Mesenchymal stem cell (in vitro differentiated cells and primary cell): ENCODE data around the gene MLXIP.

Experiments
- DNase-seq: peaks from one replicate; pipeline ENCODE4 v3.0.0-alpha.2; 2013
- H2AFZ ChIP-seq: one replicate; pipeline ENCODE4 v1.6.1; 2013; ENCODE audit warnings: low read depth, mild to moderate bottlenecking, control low read depth, inconsistent platforms, low read length, moderate library complexity
- H2AK5ac ChIP-seq: 2 replicates; pipeline ENCODE4 v1.6.1; 2013; ENCODE audit warnings: low read length, moderate library complexity, mild to moderate bottlenecking, inconsistent platforms; ENCODE audit not compliant: severe bottlenecking
- H2BK120ac ChIP-seq: one replicate; pipeline ENCODE4 v1.6.1; 2013; ENCODE audit warnings: low read depth, mild to moderate bottlenecking, inconsistent platforms, low read length, moderate library complexity
- H2BK12ac ChIP-seq, 2 experiments: one replicate each; pipeline ENCODE4 v1.6.1; 2013; ENCODE audit warnings: inconsistent platforms in 2 of 2, low read length in 2 of 2, mild to moderate bottlenecking in 2 of 2, moderate library complexity in 2 of 2, control low read depth in 1 of 2
- H2BK15ac ChIP-seq: one replicate; pipeline ENCODE4 v1.6.1; 2013; ENCODE audit warnings: mild to moderate bottlenecking, low read depth, inconsistent platforms; ENCODE audit not compliant: poor library complexity, severe bottlenecking
- H2BK5ac ChIP-seq: 2 replicates; pipeline ENCODE4 v1.6.1; 2013; ENCODE audit warnings: low read depth, mild to moderate bottlenecking, low read length, control low read depth, inconsistent platforms; ENCODE audit not compliant: poor library complexity, severe bottlenecking
- H3K14ac ChIP-seq, 2 experiments: one replicate each; pipeline ENCODE4 v1.6.1; 2013; ENCODE audit warnings: inconsistent platforms in 2 of 2, low read length in 2 of 2, control low read depth in 1 of 2, mild to moderate bottlenecking in 1 of 2, moderate library complexity in 1 of 2
- H3K18ac ChIP-seq, 2 experiments: one replicate each; pipeline ENCODE4 v1.6.1; 2013; ENCODE audit warnings: inconsistent platforms in 2 of 2, low read length in 2 of 2, control low read depth in 1 of 2, low read depth in 1 of 2, mild to moderate bottlenecking in 1 of 2
- H3K23ac ChIP-seq, 2 experiments: one replicate each; pipeline ENCODE4 v1.6.1; 2013; ENCODE audit warnings: inconsistent platforms in 2 of 2, low read length in 2 of 2, mild to moderate bottlenecking in 2 of 2, moderate library complexity in 2 of 2, control low read depth in 1 of 2
- H3K27ac ChIP-seq: 2 replicates; pipeline ENCODE4 v1.5.1; 2013; ENCODE audit warnings: mild to moderate bottlenecking, moderate library complexity, low read length, control low read depth, inconsistent platforms; ENCODE audit not compliant: poor library complexity, severe bottlenecking
- H3K27me3 ChIP-seq, 2 experiments: 2 replicates each; pipeline versions ENCODE4 v1.6.1 to v1.7.0; 2013; ENCODE audit warnings: low read length in 2 of 2, mild to moderate bottlenecking in 2 of 2, moderate library complexity in 2 of 2, control low read depth in 1 of 2, inconsistent platforms in 1 of 2; ENCODE audit not compliant: control insufficient read depth in 1 of 2, insufficient read depth in 1 of 2
- H3K36me3 ChIP-seq, 2 experiments: 2 replicates each; pipeline versions ENCODE4 v1.6.1 to v1.7.0; 2013; ENCODE audit warnings: low read length in 2 of 2, control low read depth in 1 of 2, inconsistent platforms in 1 of 2, low read depth in 1 of 2, mild to moderate bottlenecking in 1 of 2; ENCODE audit not compliant: insufficient read depth in 2 of 2, control insufficient read depth in 1 of 2
- H3K4ac ChIP-seq, 2 experiments: one replicate each; pipeline ENCODE4 v1.6.1; 2013; ENCODE audit warnings: inconsistent platforms in 2 of 2, low read length in 2 of 2, mild to moderate bottlenecking in 2 of 2, moderate library complexity in 2 of 2, control low read depth in 1 of 2, low read depth in 1 of 2
- H3K4me1 ChIP-seq: 2 replicates; pipeline ENCODE4 v1.6.1; 2013; ENCODE audit warnings: low read depth, low read length, control low read depth; ENCODE audit not compliant: control insufficient read depth, insufficient read depth
- H3K4me2 ChIP-seq: 2 replicates; pipeline ENCODE4 v1.6.1; 2013; ENCODE audit warnings: low read length, mild to moderate bottlenecking, inconsistent platforms; ENCODE audit not compliant: poor library complexity, severe bottlenecking
- H3K4me3 ChIP-seq, 2 experiments: 2 replicates each; pipeline versions ENCODE4 v1.5.1 to v1.7.0; 2013; ENCODE audit warnings: low read length in 2 of 2, mild to moderate bottlenecking in 2 of 2, control low read depth in 1 of 2, low read depth in 1 of 2; ENCODE audit not compliant: insufficient read depth in 1 of 2
- H3K79me1 ChIP-seq: replicated peaks from 2 replicates; pipeline ENCODE4 v1.6.1; 2013; ENCODE audit warnings: mild to moderate bottlenecking, control low read depth, low read length, inconsistent platforms; ENCODE audit not compliant: poor library complexity, severe bottlenecking
- H3K9ac ChIP-seq: 2 replicates; pipeline ENCODE4 v1.7.0; 2013; ENCODE audit warnings: mild to moderate bottlenecking, low read length, moderate library complexity
- H3K9me3 ChIP-seq: 2 replicates; pipeline ENCODE4 v1.7.0; 2013; ENCODE audit warnings: mild to moderate bottlenecking, low read length; ENCODE audit not compliant: control insufficient read depth
- H4K8ac ChIP-seq: one replicate; pipeline ENCODE4 v1.6.1; 2013; ENCODE audit warnings: inconsistent platforms, mild to moderate bottlenecking, low read length, moderate library complexity
- H4K91ac ChIP-seq: one replicate; pipeline ENCODE4 v1.6.1; 2013; ENCODE audit warnings: mild to moderate bottlenecking, low read length, inconsistent platforms
- WGBS: methylation state at CpG from one replicate; pipeline ENCODE4 v1.1.7; 2013; ENCODE audit warnings: mixed read lengths; 5-methylcytosine and 5-hydroxymethylcytosine counted together

MLXIP gene

DNA sequence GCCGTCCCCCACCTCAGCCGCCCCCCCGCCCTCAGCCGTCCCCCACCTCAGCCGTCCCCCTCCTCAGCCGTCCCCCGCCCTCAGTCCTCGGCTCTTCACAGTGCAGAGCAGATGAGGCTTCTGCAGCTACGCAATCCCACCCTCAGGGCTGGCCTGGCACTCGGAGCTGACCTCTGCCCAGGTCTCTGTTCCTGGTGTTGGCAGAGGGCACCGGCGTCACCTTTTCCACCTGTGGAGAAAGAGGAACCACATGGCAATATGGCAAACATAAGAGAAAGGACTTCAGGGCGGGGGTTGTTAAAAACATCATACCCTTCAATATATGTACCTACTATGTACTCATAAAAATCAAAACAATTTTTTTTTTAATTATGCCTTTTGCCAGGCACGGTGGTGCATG is 45.8 kb downstream of the MLXIP start:
- peaks cover 23% of the 10 kb centered on the region for H3K79me1 ChIP-seq
- H3K14ac ChIP-seq, result no peak overlapping the region
- no peak overlapping the region for H2AK5ac ChIP-seq
- H2BK15ac ChIP-seq, result no peak overlapping the region
- H2BK5ac ChIP-seq, result no peak overlapping the region
- peaks cover 31% of the 10 kb centered on the region for H3K4me1 ChIP-seq
- no peak overlapping the region for H2BK12ac ChIP-seq
- no peaks in the 10 kb centered on the region for H3K9me3 ChIP-seq
- no peak for DNase-seq
- H2BK120ac ChIP-seq, result no peak overlapping the region
- no peak overlapping the region for H4K91ac ChIP-seq
- no peak overlapping the region for H3K4me3 ChIP-seq
- H2AFZ ChIP-seq, result no peak overlapping the region
- no peak overlapping the region for H3K27ac ChIP-seq
- WGBS, result 88% methylated on average over 7 of the region's 14 CpGs
- no peak overlapping the region for H3K9ac ChIP-seq
- H4K8ac ChIP-seq, result no peak overlapping the region
- no peak overlapping the region for H3K23ac ChIP-seq
- H3K4ac ChIP-seq, result no peak overlapping the region
- no peaks in the 10 kb centered on the region for H3K27me3 ChIP-seq
- H3K18ac ChIP-seq, result no peak overlapping the region
- H3K4me2 ChIP-seq, result no peak overlapping the region
- peaks cover 20% of the 10 kb centered on the region in 2 experiments for H3K36me3 ChIP-seq

DNA sequence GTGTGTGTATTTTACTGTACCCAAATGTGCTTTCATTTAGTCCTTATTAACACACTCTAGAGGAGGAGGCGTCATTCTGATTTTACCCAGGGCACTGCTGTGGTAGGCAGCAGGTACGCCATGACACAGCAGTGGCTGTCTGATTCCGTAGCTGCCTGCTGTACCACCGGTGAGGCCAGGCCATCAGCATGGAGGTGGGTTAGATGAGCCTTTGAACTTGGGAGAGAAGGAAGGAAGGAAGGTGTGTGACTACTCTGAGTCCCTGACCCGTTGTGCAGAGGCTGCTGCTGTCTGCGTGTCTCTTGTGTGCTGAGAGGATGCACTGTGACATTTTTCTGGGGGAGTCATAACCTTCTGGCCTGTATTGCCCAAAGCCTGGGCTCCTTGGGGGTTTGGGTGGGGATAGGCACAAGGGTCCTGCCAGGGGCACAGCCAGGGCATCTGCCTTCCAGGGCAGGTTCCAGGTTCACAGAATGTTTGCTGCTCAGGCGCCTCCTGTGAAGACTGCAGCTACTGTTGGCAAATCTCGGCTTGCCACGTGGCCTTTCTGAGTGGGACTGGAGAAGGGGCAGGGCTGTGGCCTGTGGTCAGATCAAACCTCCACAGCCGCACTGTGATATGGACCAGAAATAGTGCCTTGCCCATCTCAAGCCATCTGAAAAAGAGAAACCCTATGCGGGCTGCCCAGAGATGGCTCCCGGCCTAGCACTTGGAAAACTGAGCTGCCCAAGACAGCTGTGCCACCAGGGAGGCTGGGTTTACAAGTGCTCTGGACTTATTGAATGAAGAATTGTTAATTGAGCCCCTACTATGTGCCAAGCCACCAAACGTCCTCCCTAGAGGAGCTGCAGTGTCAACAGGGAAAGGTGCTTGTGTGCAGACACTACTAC is 47.1 kb downstream of the MLXIP start:
- H3K27me3 ChIP-seq, result no peaks in the 10 kb centered on the region

GRCh38 chr12:122126342-122126635 is 47.7 kb downstream of the MLXIP start:
- H2BK5ac ChIP-seq, result no peak overlapping the region
- WGBS, result 86% methylated on average over 7 of the region's 7 CpGs
- peaks cover 42% of the 10 kb centered on the region for H3K4me1 ChIP-seq
- no peak for DNase-seq
- H3K9ac ChIP-seq, result no peak overlapping the region
- H3K27ac ChIP-seq, result no peak overlapping the region
- H2AFZ ChIP-seq, result no peak overlapping the region
- H2AK5ac ChIP-seq, result no peak overlapping the region
- peaks cover 16% of the 10 kb centered on the region for H3K79me1 ChIP-seq
- H3K14ac ChIP-seq, result no peak overlapping the region
- no peak overlapping the region for H2BK12ac ChIP-seq
- H3K4me3 ChIP-seq, result no peak overlapping the region
- H3K36me3 ChIP-seq, result peaks cover 33 to 36% of the 10 kb centered on the region in 2 experiments
- no peak overlapping the region for H2BK15ac ChIP-seq
- no peak overlapping the region for H3K4ac ChIP-seq
- H3K4me2 ChIP-seq, result no peak overlapping the region
- H4K91ac ChIP-seq, result no peak overlapping the region
- no peak overlapping the region for H4K8ac ChIP-seq
- no peak overlapping the region for H3K23ac ChIP-seq
- H3K27me3 ChIP-seq, result no peaks in the 10 kb centered on the region
- H3K9me3 ChIP-seq, result no peaks in the 10 kb centered on the region
- no peak overlapping the region for H2BK120ac ChIP-seq
- H3K18ac ChIP-seq, result no peak overlapping the region

More for the DNA sequence above, 47.1 kb downstream of the MLXIP start:
- Histone ChIP-seq H2BK5ac (no peak overlapping the region), H2BK120ac (no peak overlapping the region), H4K91ac (no peak overlapping the region), H3K9ac (peak overlapping the region; percentile 8), H3K27ac (no peak overlapping the region), H3K14ac (peak overlapping the region in 1 of 2 experiments; percentile 13), H4K8ac (no peak overlapping the region), H3K36me3 (peaks cover 31 to 33% of the 10 kb centered on the region in 2 experiments), H2AFZ (no peak overlapping the region), H3K18ac (no peak overlapping the region), H3K4me2 (no peak overlapping the region), H3K23ac (no peak overlapping the region), H3K79me1 (peaks cover 17% of the 10 kb centered on the region), H3K4me3 (no peak overlapping the region), H3K4ac (no peak overlapping the region), H2BK12ac (no peak overlapping the region), H3K4me1 (peaks cover 40% of the 10 kb centered on the region), H3K9me3 (no peaks in the 10 kb centered on the region), H2BK15ac (no peak overlapping the region), H2AK5ac (no peak overlapping the region)
- DNase-seq, result no peak
- WGBS, result 94% methylated on average over 13 of the region's 13 CpGs

- Histone ChIP-seq H3K4me2 (no peak overlapping the region), H2AK5ac (no peak overlapping the region), H3K14ac (no peak overlapping the region), H3K27me3 (no peaks in the 10 kb centered on the region), H3K9ac (no peak overlapping the region), H3K79me1 (peaks cover 13% of the 10 kb centered on the region), H3K23ac (no peak overlapping the region), H2BK12ac (no peak overlapping the region), H3K18ac (no peak overlapping the region), H2BK15ac (no peak overlapping the region), H3K4me1 (peaks cover 38% of the 10 kb centered on the region), H3K4ac (no peak overlapping the region), H2BK5ac (no peak overlapping the region), H2AFZ (no peak overlapping the region), H4K8ac (no peak overlapping the region), H3K36me3 (peaks cover 38 to 39% of the 10 kb centered on the region in 2 experiments), H3K9me3 (no peaks in the 10 kb centered on the region), H2BK120ac (no peak overlapping the region), H4K91ac (no peak overlapping the region), H3K4me3 (no peak overlapping the region), H3K27ac (no peak overlapping the region)
- WGBS, result 88% methylated on average over 15 of the region's 15 CpGs
- no peak for DNase-seq
These were observed 48.4 kb downstream of the MLXIP start for GRCh38 chr12:122126713-122127597.
